Mucosa of descending colon (tissue), 3 donors: ENCODE measurements around the gene HAND1. TPM values are rescaled to one million over a fixed set of nuclear protein-coding genes. Genes with fewer than 3 reads are reported as not detected.

Experiments used
- ATAC-seq: fragments of 200-7000 bp; cut with Tn5 transposase; one replicate; pipeline ENCODE4 v1.9.1; 2020; ENCODE audit warnings: mild to moderate bottlenecking, moderate library complexity
- DNase-seq, 3 donors: peaks; one replicate each; pipeline ENCODE4 v3.0.0-alpha.2; 2020
- H3K36me3 ChIP-seq: fragments of 200-600 bp; one replicate; pipeline ENCODE4 v1.8.0; 2021; ENCODE audit warnings: low read depth, mild to moderate bottlenecking
- H3K4me1 ChIP-seq: fragments of 200-600 bp; one replicate; pipeline ENCODE4 v1.8.0; 2021; ENCODE audit warnings: low read depth, mild to moderate bottlenecking
- H3K4me3 ChIP-seq: fragments of 200-600 bp; one replicate; pipeline ENCODE4 v1.8.0; 2021; ENCODE audit warnings: mild to moderate bottlenecking
- H3K9me3 ChIP-seq: fragments of 200-600 bp; one replicate; pipeline ENCODE4 v1.8.0; 2021; ENCODE audit warnings: mild to moderate bottlenecking
- intact Hi-C, 2 donors: fragments of 100-400 bp; cut with DNase I in 1 of 2; cut with micrococcal nuclease in 1 of 2; formaldehyde crosslinking; loops; one replicate each; pipeline versions ENCODE4 v1.11.0 to v1.11.1; 2022; cut with DNase I, micrococcal nuclease
- total RNA-seq, 3 donors: library from RNA; stranded (reverse); fragmentation: NEBNext Ultra II Directional in 2 of 3; extraction: Animal tissue kit (Norgen Biotek cat#: 25700) in 2 of 3; gene quantifications; one replicate each; pipeline versions ENCODE4 v1.2.1 to v1.2.4, GENCODE V29; 2021 to 2023
- TF ChIP-seq, protein P1 (sequence below): fragments of 200-600 bp; IDR thresholded peaks from one replicate; pipeline ENCODE4 v1.8.0; 2022; ENCODE audit warnings: antibody characterized with exemption, mild to moderate bottlenecking
- donor health status: DM: no; HTN: no; CAD: no; lungs with moderate emphysema.
- donor health status: DM: no; HTN: no; CAD: no.
- donor health status: DM: no; HTN: yes; CAD: no.

The HAND1 gene
- total RNA-seq, 3 donors from 2014 or later = 0.61 to 47.3 (median 1.8) TPM

GRCh38 chr5:154505567-154505966 lies 27.5 kb upstream of the HAND1 start:
- no peak for ATAC-seq
- DNase-seq = no peak
- Histone ChIP-seq H3K4me1 (no peaks in the 10 kb centered on the region), H3K4me3 (no peak overlapping the region), H3K36me3 (no peaks in the 10 kb centered on the region), H3K9me3 (no peaks in the 10 kb centered on the region)
- TF ChIP-seq, protein P1, sequence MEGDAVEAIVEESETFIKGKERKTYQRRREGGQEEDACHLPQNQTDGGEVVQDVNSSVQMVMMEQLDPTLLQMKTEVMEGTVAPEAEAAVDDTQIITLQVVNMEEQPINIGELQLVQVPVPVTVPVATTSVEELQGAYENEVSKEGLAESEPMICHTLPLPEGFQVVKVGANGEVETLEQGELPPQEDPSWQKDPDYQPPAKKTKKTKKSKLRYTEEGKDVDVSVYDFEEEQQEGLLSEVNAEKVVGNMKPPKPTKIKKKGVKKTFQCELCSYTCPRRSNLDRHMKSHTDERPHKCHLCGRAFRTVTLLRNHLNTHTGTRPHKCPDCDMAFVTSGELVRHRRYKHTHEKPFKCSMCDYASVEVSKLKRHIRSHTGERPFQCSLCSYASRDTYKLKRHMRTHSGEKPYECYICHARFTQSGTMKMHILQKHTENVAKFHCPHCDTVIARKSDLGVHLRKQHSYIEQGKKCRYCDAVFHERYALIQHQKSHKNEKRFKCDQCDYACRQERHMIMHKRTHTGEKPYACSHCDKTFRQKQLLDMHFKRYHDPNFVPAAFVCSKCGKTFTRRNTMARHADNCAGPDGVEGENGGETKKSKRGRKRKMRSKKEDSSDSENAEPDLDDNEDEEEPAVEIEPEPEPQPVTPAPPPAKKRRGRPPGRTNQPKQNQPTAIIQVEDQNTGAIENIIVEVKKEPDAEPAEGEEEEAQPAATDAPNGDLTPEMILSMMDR = no peak
- intact Hi-C loops = no loop called here

DNA sequence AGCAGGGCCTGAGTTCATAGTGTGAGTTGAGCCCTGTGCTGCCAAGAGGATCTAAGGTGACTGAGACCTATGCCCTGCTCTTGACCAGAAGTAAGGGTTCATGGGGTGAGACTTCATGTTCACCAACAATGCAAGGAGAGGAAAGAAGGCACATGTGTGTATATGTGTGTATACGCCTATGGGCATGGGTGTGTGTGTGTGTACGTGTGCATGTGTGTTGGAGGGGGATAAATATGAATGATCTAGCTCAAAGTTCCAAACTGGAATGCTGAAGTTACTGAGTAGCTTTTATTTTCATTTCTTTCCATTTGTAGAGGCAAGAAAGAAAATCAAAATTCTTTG lies 25.6 kb upstream of the HAND1 start:
- Histone ChIP-seq H3K4me1 (no peaks in the 10 kb centered on the region), H3K4me3 (no peak overlapping the region), H3K36me3 (no peaks in the 10 kb centered on the region), H3K9me3 (no peaks in the 10 kb centered on the region)
- ATAC-seq (no peak), DNase-seq (no peak)
- intact Hi-C loops = no loop called here
- TF ChIP-seq, protein P1 = no peak

DNA sequence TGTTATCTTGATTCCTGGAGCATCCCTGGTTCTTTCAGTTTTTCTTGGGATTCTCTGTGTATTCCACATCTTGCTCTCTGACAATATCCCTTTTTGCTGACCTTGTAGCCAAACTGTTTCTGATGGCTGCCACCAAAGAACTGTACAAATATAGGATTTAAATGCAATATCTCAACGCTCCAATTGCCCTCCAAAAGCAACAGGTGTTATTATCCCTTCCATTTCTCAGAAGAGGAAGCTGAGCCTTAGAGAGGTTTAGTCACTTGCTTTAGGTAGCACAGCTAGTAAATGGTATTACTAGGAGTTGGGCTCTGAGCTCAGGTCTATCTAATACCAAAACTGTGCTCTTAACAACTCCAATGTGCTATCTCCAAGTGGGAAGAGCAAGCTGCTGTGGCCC lies 24.2 kb upstream of the HAND1 start:
- intact Hi-C loops = no loop called here
- no peak for ATAC-seq
- DNase-seq = no peak
- H3K9me3 ChIP-seq = no peaks in the 10 kb centered on the region
- H3K4me1 ChIP-seq = no peaks in the 10 kb centered on the region
- no peaks in the 10 kb centered on the region for H3K36me3 ChIP-seq
- TF ChIP-seq, protein P1 = no peak
- no peak overlapping the region for H3K4me3 ChIP-seq

DNA sequence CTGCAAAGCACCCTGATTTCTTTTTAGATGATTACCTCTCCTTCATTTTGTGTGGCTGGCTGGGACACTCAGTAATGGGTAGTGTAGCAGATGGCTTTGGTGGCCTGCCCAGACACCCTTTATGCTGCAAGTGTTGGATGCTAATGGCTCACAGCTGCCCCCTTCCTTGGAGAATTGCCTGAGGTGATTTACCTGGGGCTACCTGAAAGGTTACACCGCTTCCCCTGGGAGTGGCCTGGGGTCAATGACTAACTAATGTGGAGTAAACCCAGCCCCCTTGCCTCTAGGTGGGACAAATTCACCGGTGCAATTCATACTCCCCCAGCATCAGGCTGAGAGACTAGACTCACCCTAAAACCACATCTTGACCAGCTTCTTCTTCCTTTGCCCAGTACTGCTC lies 23.5 kb upstream of the HAND1 start:
- H3K9me3 ChIP-seq = no peaks in the 10 kb centered on the region
- intact Hi-C loops = no loop called here
- H3K4me1 ChIP-seq = no peaks in the 10 kb centered on the region
- ATAC-seq (no peak), DNase-seq (no peak)
- H3K36me3 ChIP-seq = no peaks in the 10 kb centered on the region
- H3K4me3 ChIP-seq = no peak overlapping the region
- TF ChIP-seq, protein P1 = no peak

GRCh38 chr5:154498994-154499393 lies 21.0 kb upstream of the HAND1 start:
- DNase-seq = no peak
- intact Hi-C loops = no loop called here
- TF ChIP-seq, protein P1 = no peak

DNA sequence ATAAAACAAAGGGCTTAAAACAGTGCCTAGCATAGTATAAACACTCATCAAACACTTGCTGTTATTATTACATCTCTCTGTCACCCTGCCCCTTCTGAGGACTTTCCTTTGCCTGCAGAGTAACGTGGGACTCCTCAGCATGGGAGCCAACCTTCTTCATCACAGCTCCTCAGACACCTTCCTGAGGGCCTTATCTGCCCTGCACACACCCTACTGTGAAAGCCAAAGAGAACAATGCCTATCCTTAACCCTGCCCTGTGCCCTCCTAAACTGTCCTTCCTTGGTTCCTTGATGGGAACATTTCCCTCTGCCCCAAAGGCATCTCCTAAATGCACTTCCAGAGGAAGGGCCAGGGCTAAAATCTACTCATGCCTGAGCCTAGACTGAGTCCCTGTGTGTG lies 20.6 kb upstream of the HAND1 start:
- ATAC-seq = no peak
- Histone ChIP-seq H3K4me1 (no peaks in the 10 kb centered on the region), H3K4me3 (no peak overlapping the region), H3K9me3 (no peaks in the 10 kb centered on the region), H3K36me3 (no peaks in the 10 kb centered on the region)
- TF ChIP-seq, protein P1 = no peak
- no peak for DNase-seq
- intact Hi-C loops = no loop called here

More at GRCh38 chr5:154498994-154499393, 21.0 kb upstream of the HAND1 start:
- ATAC-seq = no peak
- Histone ChIP-seq H3K4me3 (no peak overlapping the region), H3K9me3 (no peaks in the 10 kb centered on the region), H3K4me1 (no peaks in the 10 kb centered on the region), H3K36me3 (no peaks in the 10 kb centered on the region)
